Peyer's patch (tissue), 4 donors: ENCODE measurements around the gene EMID1.

Experiments used
- POLR2A ChIP-seq, 2 donors: fragments of 450-650 bp; IDR thresholded peaks; one replicate each; pipeline ENCODE4 v1.5.1; 2017; ENCODE audit warnings: antibody characterized with exemption in 2 of 2, mild to moderate bottlenecking in 2 of 2, moderate library complexity in 2 of 2
- TF ChIP-seq, protein P1 (sequence below), 6 experiments: fragments of 450-650 bp in 4 of 6; fragments of 200-600 bp in 2 of 6; sonication (generic) in 1 of 6; IDR thresholded peaks; one replicate each; pipeline ENCODE4 v1.5.1; 2017 to 2019; ENCODE audit warnings: antibody characterized with exemption in 6 of 6, mild to moderate bottlenecking in 3 of 6, moderate library complexity in 1 of 6

- TF ChIP-seq, protein P1, sequence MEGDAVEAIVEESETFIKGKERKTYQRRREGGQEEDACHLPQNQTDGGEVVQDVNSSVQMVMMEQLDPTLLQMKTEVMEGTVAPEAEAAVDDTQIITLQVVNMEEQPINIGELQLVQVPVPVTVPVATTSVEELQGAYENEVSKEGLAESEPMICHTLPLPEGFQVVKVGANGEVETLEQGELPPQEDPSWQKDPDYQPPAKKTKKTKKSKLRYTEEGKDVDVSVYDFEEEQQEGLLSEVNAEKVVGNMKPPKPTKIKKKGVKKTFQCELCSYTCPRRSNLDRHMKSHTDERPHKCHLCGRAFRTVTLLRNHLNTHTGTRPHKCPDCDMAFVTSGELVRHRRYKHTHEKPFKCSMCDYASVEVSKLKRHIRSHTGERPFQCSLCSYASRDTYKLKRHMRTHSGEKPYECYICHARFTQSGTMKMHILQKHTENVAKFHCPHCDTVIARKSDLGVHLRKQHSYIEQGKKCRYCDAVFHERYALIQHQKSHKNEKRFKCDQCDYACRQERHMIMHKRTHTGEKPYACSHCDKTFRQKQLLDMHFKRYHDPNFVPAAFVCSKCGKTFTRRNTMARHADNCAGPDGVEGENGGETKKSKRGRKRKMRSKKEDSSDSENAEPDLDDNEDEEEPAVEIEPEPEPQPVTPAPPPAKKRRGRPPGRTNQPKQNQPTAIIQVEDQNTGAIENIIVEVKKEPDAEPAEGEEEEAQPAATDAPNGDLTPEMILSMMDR (IDR thresholded peaks at IDR 0.05) = no peak
- no peak for TF ChIP-seq POLR2A (IDR thresholded peaks at IDR 0.05)
These were observed 45.6 kb downstream of the EMID1 start for GRCh38 chr22:29251265-29251664.
